ENCODE data around the gene ESR2. TPM values are rescaled to one million over a fixed set of nuclear protein-coding genes. Genes with fewer than 3 reads are reported as not detected.
"Not testable (repeated sequence)": the region's sequence is repeated elsewhere in the genome, so short reads cannot be mapped to it uniquely, and the experiment has no call there.

ESR2 gene
- total RNA-seq, 2 donors from 2014 or later, result 0.14 to 0.39 TPM

GRCh38 chr14:64062381-64063115 is 231.6 kb downstream of the ESR2 start:
- Mint-ChIP-seq H3K36me3 (peaks cover 5 to 7% of the 10 kb centered on the region in 2 donors), H3K27ac (no peak overlapping the region), H3K9me3 (no peaks in the 10 kb centered on the region)
- DNase-seq (ENCODE audit: low spot score in 2 of 2) (no peak), ATAC-seq (no peak)

- DNase-seq (ENCODE audit: low spot score in 2 of 2) (no peak), ATAC-seq (no peak)
- H3K27ac Mint-ChIP-seq, result no peak overlapping the region
- peaks cover 5 to 12% of the 10 kb centered on the region in 2 donors for H3K36me3 Mint-ChIP-seq
- no peaks in the 10 kb centered on the region for H3K9me3 Mint-ChIP-seq
These were observed 232.5 kb downstream of the ESR2 start for GRCh38 chr14:64061706-64062105.

DNA sequence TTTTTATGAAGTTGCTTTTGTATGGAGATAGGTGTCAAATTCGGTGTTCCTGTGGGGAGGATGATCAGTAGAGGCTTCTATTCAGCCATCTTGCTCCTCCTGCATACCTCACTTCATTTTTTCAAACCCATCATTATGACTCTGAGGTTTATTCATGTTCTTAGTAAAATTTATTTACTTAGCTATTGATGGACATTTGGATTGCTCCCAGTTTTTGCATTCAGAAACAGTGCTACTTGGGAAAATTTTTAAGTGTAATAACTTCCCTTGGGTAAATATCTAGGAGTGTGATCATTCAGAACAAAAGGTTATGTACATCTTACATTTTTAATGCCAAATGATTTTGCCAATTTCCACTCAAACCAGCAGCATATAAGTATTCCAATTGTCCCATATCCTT is 233.1 kb downstream of the ESR2 start:
- Mint-ChIP-seq H3K9me3 (no peaks in the 10 kb centered on the region), H3K36me3 (peaks cover 5 to 12% of the 10 kb centered on the region in 2 donors), H3K27ac (peak overlapping the region in 1 of 2 donors; percentile 18)
- no peak for DNase-seq (ENCODE audit: low spot score in 2 of 2)
- no peak for ATAC-seq

- ATAC-seq (peak in 1 of 2 donors; percentile 49), DNase-seq (ENCODE audit: low spot score in 2 of 2) (peak in 1 of 2 donors; percentile 25)
- H3K27ac Mint-ChIP-seq, result peak overlapping the region in 1 of 2 donors; percentile 18
- peaks cover 5 to 12% of the 10 kb centered on the region in 2 donors for H3K36me3 Mint-ChIP-seq
- no peaks in the 10 kb centered on the region for H3K9me3 Mint-ChIP-seq
These were observed 233.5 kb downstream of the ESR2 start for GRCh38 chr14:64060648-64061096.

- Mint-ChIP-seq H3K27ac (peak overlapping the region in 1 of 2 donors; percentile 42), H3K36me3 (peaks cover 5 to 12% of the 10 kb centered on the region in 2 donors), H3K9me3 (no peaks in the 10 kb centered on the region)
- ATAC-seq (no peak), DNase-seq (ENCODE audit: low spot score in 2 of 2) (no peak)
These were observed 234.0 kb downstream of the ESR2 start for GRCh38 chr14:64060199-64060545.

DNA sequence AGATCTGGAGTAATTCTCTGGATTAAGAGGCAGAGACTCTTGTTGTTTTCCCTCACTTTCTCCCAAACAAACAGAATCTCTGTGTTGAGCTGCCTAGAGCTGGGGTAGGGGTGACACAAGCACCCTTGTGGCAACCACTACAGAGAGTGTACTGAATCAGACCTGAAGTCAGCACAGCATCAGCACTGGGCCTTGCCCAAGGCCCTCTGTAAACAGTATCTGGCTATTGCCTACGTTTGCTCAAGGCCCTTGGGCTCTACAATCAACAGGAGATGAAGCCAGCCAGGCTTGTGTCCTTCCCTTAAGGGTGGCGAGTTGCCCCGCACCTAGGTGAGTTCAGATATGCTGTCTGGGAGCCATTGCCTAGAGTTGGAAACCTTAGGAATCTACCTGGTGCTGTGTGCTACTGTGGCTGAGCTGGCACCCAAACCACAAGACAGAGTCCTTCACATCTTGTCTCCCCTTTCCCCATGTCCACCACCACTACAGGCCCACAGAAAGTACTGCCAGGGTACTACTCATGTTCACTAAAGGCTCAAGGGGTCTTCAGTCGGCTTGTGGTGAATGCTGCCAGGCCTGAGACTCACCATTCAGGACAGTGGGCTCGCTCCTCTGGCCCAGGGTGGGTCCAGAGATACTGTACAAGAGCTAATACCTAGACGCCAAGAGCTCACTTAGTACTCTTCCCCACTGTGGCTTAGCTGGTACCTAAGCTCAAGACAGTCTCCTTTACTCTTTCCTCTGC is 234.5 kb downstream of the ESR2 start:
- Mint-ChIP-seq H3K36me3 (peaks cover 5 to 12% of the 10 kb centered on the region in 2 donors), H3K27ac (peak overlapping the region in 1 of 2 donors; percentile 42), H3K9me3 (no peaks in the 10 kb centered on the region)
- ATAC-seq (no peak), DNase-seq (ENCODE audit: low spot score in 2 of 2) (no peak)

- Mint-ChIP-seq H3K9me3 (no peaks in the 10 kb centered on the region), H3K27ac (no peak overlapping the region), H3K36me3 (peaks cover 11 to 14% of the 10 kb centered on the region in 2 donors)
- no peak for ATAC-seq
- DNase-seq (ENCODE audit: low spot score in 2 of 2), result no peak
These were observed 240.2 kb downstream of the ESR2 start for GRCh38 chr14:64053694-64054669.

GRCh38 chr14:64049616-64050381 is 244.4 kb downstream of the ESR2 start:
- Mint-ChIP-seq H3K36me3 (peaks cover 6 to 11% of the 10 kb centered on the region in 2 donors), H3K9me3 (peaks cover 0 to under 1% of the 10 kb centered on the region in 2 donors), H3K27ac (peak overlapping the region in 1 of 2 donors; percentile 50)
- ATAC-seq, result no peak
- no peak for DNase-seq (ENCODE audit: low spot score in 2 of 2)

- no peak for DNase-seq (ENCODE audit: low spot score in 2 of 2)
These were observed 249.1 kb downstream of the ESR2 start for GRCh38 chr14:64045091-64045490.

GRCh38 chr14:64043296-64043695 is 250.9 kb downstream of the ESR2 start:
- not testable (repeated sequence) for DNase-seq (ENCODE audit: low spot score in 2 of 2); ATAC-seq; H3K9me3 Mint-ChIP-seq; H3K27ac Mint-ChIP-seq
- peaks cover 14 to 17% of the 10 kb centered on the region in 2 donors for H3K36me3 Mint-ChIP-seq

More at GRCh38 chr14:64045091-64045490, 249.1 kb downstream of the ESR2 start:
- Mint-ChIP-seq H3K9me3 (peaks cover 4 to 7% of the 10 kb centered on the region in 2 donors), H3K36me3 (peaks cover 9 to 17% of the 10 kb centered on the region in 2 donors), H3K27ac (no peak overlapping the region)
- no peak for ATAC-seq

GRCh38 chr14:64040044-64040443 is 254.1 kb downstream of the ESR2 start:
- Mint-ChIP-seq H3K27ac (no peak overlapping the region), H3K9me3 (peaks cover 4 to 7% of the 10 kb centered on the region in 2 donors), H3K36me3 (peaks cover 16 to 26% of the 10 kb centered on the region in 2 donors)
- ATAC-seq, result no peak
- no peak for DNase-seq (ENCODE audit: low spot score in 2 of 2)

DNA sequence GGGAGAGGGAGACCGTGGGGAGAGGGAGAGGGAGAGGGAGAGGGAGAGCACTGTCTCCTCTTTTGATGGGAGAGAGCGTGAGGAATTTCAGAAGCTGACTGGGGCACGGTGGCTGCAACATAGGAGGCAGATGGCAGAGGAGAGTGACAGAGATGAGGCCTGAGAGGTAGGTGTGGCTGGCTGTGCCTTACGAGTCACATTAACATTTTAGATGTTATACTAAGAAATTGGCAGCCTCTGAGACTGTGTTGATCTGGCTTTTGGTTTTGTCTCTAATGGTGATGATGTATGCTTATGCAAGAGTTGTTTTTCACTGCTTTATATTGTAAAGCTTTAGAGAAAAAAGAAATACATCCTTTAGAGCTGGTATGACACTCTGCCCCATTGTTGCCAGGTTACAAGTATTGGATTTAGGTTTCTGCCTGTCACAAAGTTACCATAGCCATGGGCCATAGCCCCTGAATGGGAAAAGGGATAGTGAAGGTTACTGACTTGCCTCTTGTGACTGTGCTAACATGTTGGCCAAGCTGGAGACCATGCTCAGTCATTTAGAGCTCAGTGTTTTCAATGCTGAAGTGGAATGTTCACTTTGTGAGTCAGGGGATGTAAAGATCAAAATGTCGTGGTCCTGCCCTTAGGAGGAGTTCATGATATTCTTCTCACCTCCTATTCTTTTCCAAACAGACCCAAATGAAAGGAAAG is 255.2 kb downstream of the ESR2 start:
- peaks cover 0 to 7% of the 10 kb centered on the region in 2 donors for H3K9me3 Mint-ChIP-seq
- peak overlapping the region in 1 of 2 donors; percentile 68 for H3K27ac Mint-ChIP-seq
- peaks cover 16 to 19% of the 10 kb centered on the region in 2 donors for H3K36me3 Mint-ChIP-seq
- ATAC-seq, result peak in 1 of 2 donors; percentile 24
- DNase-seq (ENCODE audit: low spot score in 2 of 2), result no peak

GRCh38 chr14:64037869-64038745 is 256.1 kb downstream of the ESR2 start:
- ATAC-seq; DNase-seq (ENCODE audit: low spot score in 2 of 2); H3K9me3 Mint-ChIP-seq: not testable (repeated sequence)
- Mint-ChIP-seq H3K27ac (peak overlapping the region in 1 of 2 donors; percentile 68), H3K36me3 (peaks cover 15 to 16% of the 10 kb centered on the region in 2 donors)

- DNase-seq (ENCODE audit: low spot score in 2 of 2) (no peak), ATAC-seq (no peak)
- no peaks in the 10 kb centered on the region for H3K9me3 Mint-ChIP-seq
- no peak overlapping the region for H3K27ac Mint-ChIP-seq
- peaks cover 8 to 12% of the 10 kb centered on the region in 2 donors for H3K36me3 Mint-ChIP-seq
These were observed 259.0 kb downstream of the ESR2 start for GRCh38 chr14:64035143-64035542.
